ENCODE results near the gene SLC12A7. TPM values are rescaled to one million over a fixed set of nuclear protein-coding genes. Genes with fewer than 3 reads are reported as not detected.

Gene SLC12A7
- total RNA-seq, 1 donor from 2014 or later: 80.8 TPM

GRCh38 chr5:1078851-1079250, 33.0 kb downstream of the SLC12A7 start:
- no peak for DNase-seq (ENCODE audit: low spot score, unreplicated experiment)
- no peak for TF ChIP-seq CTCF (IDR thresholded peaks at IDR 0.05; ENCODE audit: unreplicated experiment)
- Mint-ChIP-seq H3K9me3 (ENCODE audit: low read depth) (no peaks in the 10 kb centered on the region), H3K27me3 (no peaks in the 10 kb centered on the region), H3K36me3 (ENCODE audit: insufficient read depth) (peaks cover 7% of the 10 kb centered on the region), H3K4me1 (ENCODE audit: low read depth) (no peaks in the 10 kb centered on the region), H3K27ac (no peak overlapping the region), H3K4me3 (ENCODE audit: low read depth) (no peak overlapping the region)

GRCh38 chr5:1078206-1078605, 33.7 kb downstream of the SLC12A7 start:
- no peak for DNase-seq (ENCODE audit: low spot score, unreplicated experiment)
- H3K36me3 Mint-ChIP-seq (ENCODE audit: insufficient read depth): peaks cover 6% of the 10 kb centered on the region
- no peak for TF ChIP-seq CTCF (IDR thresholded peaks at IDR 0.05; ENCODE audit: unreplicated experiment)
- no peaks in the 10 kb centered on the region for H3K9me3 Mint-ChIP-seq (ENCODE audit: low read depth)
- H3K4me3 Mint-ChIP-seq (ENCODE audit: low read depth): no peak overlapping the region
- H3K27ac Mint-ChIP-seq: no peak overlapping the region
- H3K4me1 Mint-ChIP-seq (ENCODE audit: low read depth): no peaks in the 10 kb centered on the region
- H3K27me3 Mint-ChIP-seq: no peaks in the 10 kb centered on the region

DNA sequence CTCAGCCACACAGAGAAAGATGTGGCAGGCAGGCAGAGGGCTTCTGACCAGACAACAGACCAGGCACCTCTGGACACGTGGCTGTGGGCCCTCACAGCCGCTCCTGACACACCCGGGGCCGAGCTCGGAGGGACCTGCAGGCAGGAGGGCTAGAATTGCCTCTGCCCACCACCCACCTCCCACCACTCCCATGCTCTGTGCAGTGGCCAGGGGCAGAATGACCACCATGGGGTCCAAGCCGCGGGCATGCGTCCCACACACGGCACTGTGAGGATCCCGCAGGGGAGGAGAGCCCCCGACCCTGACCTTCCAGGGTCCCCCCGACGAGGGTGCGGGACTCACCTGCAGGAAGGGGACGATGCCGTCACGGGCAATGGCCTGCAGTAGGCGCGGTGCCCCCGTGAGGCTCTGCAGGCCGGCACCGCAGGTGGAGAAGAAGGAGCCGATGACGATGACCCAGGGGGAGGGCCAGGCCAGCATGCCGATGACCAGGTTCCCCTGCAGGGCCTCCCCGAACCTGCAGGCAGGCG, 34.3 kb downstream of the SLC12A7 start:
- DNase-seq (ENCODE audit: low spot score, unreplicated experiment): no peak
- Mint-ChIP-seq H3K27me3 (no peaks in the 10 kb centered on the region), H3K9me3 (ENCODE audit: low read depth) (no peaks in the 10 kb centered on the region), H3K27ac (no peak overlapping the region), H3K4me1 (ENCODE audit: low read depth) (no peaks in the 10 kb centered on the region), H3K4me3 (ENCODE audit: low read depth) (no peak overlapping the region), H3K36me3 (ENCODE audit: insufficient read depth) (peaks cover 5% of the 10 kb centered on the region)
- TF ChIP-seq CTCF (IDR thresholded peaks at IDR 0.05; ENCODE audit: unreplicated experiment): no peak

DNA sequence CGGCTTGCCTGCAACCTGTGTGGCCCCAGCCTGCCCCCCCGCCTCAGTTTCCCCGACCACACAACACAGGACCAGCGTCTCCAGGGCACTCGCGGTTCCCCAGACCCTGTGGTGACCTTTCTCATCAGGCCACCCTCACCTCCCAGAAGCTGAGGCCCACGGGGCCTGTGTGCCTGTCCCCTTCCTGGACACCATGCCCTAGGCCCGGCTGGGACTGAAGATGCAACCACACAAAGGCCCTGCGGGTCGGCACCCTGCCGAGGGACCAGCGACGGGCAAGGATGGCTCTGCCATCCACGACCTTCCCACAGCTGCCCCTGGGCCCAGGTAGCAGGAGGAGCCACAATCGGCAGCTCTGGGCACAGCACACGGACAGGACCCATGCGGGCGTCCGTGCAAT, 34.8 kb downstream of the SLC12A7 start:
- H3K27ac Mint-ChIP-seq: no peak overlapping the region
- TF ChIP-seq CTCF (IDR thresholded peaks at IDR 0.05; ENCODE audit: unreplicated experiment): no peak

GRCh38 chr5:1076406-1076805, 35.5 kb downstream of the SLC12A7 start:
- H3K4me1 Mint-ChIP-seq (ENCODE audit: low read depth): no peaks in the 10 kb centered on the region

More for the DNA sequence above, 34.8 kb downstream of the SLC12A7 start:
- Mint-ChIP-seq H3K36me3 (ENCODE audit: insufficient read depth) (peaks cover 5% of the 10 kb centered on the region), H3K27me3 (no peaks in the 10 kb centered on the region), H3K4me1 (ENCODE audit: low read depth) (no peaks in the 10 kb centered on the region), H3K9me3 (ENCODE audit: low read depth) (no peaks in the 10 kb centered on the region), H3K4me3 (ENCODE audit: low read depth) (no peak overlapping the region)
- no peak for DNase-seq (ENCODE audit: low spot score, unreplicated experiment)

More at GRCh38 chr5:1076406-1076805, 35.5 kb downstream of the SLC12A7 start:
- Mint-ChIP-seq H3K27ac (peak overlapping the region; percentile 37), H3K27me3 (no peaks in the 10 kb centered on the region), H3K4me3 (ENCODE audit: low read depth) (no peak overlapping the region), H3K9me3 (ENCODE audit: low read depth) (no peaks in the 10 kb centered on the region), H3K36me3 (ENCODE audit: insufficient read depth) (peaks cover 5% of the 10 kb centered on the region)
- no peak for DNase-seq (ENCODE audit: low spot score, unreplicated experiment)
- no peak for TF ChIP-seq CTCF (IDR thresholded peaks at IDR 0.05; ENCODE audit: unreplicated experiment)
